Jurkat, Clone E6-1 (cell line): ENCODE data around the gene DSCAML1.
"Not testable (repeated sequence)": the region's sequence is repeated elsewhere in the genome, so short reads cannot be mapped to it uniquely, and the experiment has no call there.

Source experiments
- DNase-seq: peaks from one replicate; pipeline ENCODE4 v3.0.0-alpha.2; 2011; ENCODE audit warnings: low read depth, low spot score
- H3K4me3 ChIP-seq: 2 replicates; pipeline ENCODE4 v1.5.1; 2011; ENCODE audit warnings: mild to moderate bottlenecking, low read length, control low read depth, moderate library complexity

The DSCAML1 gene

DNA sequence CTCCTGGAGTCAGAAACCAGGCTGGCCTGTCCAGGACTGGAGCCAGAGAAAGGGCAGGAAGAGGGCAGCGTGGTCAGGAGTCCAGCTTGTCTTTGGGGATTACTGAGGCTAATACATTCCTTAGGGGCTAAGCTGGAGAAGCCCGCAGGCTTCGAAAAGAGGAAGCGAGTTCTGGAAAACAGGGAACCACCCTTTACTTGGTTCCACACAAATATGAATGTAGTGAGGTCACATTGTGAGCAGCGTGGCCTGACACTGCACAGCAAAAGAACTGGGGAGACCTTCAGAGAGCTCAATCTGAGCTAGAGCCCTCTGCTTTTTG is 337.1 kb downstream of the DSCAML1 start:
- DNase-seq: no peak
- no peak overlapping the region for H3K4me3 ChIP-seq

DNA sequence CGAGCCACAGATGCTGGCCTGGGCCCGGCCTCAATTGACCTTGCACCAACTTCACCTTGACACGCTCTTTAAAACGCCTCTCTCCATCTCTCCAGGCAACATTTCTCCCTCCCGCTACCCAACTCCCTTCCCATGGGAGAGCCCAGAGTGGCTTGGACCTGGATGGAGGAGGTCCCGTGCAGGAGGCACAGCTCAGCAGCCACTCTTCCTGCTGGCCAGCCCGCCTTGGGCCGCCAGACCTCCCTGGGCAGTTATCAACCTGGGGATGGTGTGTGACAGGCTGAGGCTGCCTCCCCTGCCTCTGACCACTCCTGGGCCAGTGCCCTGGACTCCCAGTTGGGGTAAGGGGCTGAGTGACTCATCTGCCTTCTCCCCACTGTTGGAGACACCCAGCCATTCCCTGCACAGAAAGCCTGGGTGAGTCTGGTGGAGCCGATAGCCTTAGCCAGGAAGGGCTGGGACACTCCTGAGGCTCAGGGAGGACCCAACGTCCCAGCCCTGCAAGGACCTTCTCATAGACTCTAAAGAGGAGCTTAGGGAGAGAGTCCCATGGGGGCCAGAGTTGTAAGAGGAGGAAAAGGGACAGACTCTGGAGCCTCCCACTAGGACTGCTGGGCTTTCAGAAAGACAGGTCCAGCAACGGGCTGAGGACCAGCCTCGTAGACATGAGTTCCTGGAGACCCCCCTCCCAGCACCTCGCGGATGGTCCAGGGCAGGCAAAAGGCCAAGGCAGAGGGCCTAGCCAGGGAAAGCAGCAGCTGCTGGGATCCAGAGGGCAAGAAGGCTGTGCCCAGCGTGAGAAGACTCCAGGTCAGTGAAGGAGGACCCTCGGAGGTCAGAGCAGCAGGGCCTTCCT is 337.7 kb downstream of the DSCAML1 start:
- no peak overlapping the region for H3K4me3 ChIP-seq
- no peak for DNase-seq

GRCh38 chr11:117458275-117459122 is 338.5 kb downstream of the DSCAML1 start:
- DNase-seq: no peak
- no peak overlapping the region for H3K4me3 ChIP-seq

DNA sequence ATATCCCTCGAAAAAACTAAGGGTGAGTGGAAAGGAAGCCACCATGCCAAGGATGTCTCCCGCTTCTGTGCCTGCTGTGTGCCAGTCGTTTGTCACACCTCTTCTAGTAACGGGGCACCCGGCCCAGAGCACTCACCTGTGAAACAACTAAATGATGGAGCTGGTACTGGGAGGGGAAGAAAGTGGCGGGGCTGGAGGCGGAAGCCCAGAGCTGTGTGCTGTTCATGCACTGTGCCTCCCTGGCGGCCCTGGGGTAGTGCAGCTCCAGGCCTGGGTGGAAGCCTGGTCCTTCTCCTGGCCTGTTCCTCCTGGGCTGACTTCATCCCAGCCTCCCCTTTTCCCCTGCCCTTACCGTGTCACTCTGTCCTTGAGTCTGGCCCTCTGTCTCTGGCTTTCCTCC is 339.2 kb downstream of the DSCAML1 start:
- DNase-seq: no peak
- H3K4me3 ChIP-seq: no peak overlapping the region

- no peak for DNase-seq
- H3K4me3 ChIP-seq: no peak overlapping the region
These were observed 339.8 kb downstream of the DSCAML1 start for GRCh38 chr11:117457031-117457785.

GRCh38 chr11:117456721-117457029 is 340.3 kb downstream of the DSCAML1 start:
- not testable (repeated sequence) for H3K4me3 ChIP-seq, DNase-seq

- no peak for DNase-seq
- no peak overlapping the region for H3K4me3 ChIP-seq
These were observed 340.8 kb downstream of the DSCAML1 start for GRCh38 chr11:117456027-117456720.

DNA sequence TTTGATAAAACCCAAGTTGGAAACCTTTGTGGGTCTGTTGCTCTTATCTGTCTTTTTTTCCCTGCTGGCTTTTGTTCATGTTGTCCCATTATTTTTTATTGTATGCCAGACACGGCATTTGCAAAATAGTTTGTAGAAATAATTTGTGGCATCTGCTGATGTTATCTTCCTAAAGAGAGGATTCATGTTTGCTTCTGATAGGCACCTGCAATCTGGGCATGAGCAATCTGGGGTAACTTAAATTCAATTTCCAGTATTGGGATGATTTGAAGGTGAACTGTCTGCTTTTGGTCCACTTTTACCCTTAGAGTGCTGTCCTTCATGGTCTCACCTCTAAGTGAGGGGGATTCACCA is 342.5 kb downstream of the DSCAML1 start:
- no peak overlapping the region for H3K4me3 ChIP-seq
- DNase-seq: no peak

DNA sequence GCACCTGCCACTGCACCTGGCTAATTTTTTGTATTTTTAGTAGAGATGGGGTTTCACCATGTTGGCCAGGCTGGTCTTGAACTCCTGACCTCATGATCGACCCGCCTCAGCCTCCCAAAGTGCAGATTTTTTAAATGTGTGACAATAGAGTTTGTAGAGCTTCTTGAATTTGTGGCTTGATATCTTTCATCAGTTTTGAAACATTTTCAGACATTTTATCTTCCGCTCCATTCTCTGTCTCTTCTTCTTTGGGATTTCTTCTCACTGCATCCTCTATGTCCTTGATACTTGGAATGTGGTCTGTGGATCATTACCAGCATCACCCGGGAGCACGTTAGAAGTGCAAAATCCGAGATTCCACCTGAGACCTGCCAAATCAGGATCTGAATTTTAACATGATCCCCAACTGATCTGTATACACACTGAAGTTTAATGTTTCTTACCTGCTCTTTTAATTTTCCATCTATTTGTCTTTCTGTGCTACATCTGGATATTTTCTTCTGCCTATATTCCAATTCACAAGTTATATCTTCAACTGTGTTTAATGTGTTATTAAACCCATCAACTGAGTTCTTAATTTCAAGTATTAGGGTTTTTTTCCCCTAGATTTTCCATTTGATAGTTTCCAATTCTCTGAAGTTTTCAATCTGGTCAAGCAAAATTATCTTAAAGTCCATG is 343.0 kb downstream of the DSCAML1 start:
- DNase-seq: no peak
- no peak overlapping the region for H3K4me3 ChIP-seq

DNA sequence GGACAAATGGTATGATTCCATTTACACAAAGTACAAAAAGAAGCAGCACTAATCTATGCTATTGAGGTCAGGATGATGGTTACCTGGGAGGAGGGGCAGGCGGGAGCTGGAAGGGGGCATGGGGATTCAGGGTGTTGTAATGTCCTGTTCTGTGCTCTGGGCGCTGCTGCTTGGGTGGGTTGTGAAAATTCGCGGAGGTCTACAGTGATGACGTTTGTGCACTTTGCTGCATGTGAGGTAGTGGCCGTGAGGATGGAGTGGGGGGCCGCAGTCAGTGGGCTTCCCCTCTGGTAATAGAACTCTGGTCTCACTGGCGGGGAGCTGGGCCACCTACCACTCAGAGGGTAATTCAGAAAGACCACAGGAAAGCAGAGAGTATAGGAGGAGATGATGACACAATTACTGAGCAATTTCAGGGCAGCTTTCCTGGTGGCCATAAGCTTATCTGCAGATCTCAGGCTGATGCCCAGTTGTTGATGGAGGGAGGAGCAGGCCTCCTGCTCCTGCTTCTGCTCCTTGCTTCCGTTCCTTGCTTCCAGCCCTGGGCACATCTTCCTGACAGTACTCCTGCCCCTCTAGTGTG is 347.8 kb downstream of the DSCAML1 start:
- no peak for DNase-seq
- H3K4me3 ChIP-seq: no peak overlapping the region

DNA sequence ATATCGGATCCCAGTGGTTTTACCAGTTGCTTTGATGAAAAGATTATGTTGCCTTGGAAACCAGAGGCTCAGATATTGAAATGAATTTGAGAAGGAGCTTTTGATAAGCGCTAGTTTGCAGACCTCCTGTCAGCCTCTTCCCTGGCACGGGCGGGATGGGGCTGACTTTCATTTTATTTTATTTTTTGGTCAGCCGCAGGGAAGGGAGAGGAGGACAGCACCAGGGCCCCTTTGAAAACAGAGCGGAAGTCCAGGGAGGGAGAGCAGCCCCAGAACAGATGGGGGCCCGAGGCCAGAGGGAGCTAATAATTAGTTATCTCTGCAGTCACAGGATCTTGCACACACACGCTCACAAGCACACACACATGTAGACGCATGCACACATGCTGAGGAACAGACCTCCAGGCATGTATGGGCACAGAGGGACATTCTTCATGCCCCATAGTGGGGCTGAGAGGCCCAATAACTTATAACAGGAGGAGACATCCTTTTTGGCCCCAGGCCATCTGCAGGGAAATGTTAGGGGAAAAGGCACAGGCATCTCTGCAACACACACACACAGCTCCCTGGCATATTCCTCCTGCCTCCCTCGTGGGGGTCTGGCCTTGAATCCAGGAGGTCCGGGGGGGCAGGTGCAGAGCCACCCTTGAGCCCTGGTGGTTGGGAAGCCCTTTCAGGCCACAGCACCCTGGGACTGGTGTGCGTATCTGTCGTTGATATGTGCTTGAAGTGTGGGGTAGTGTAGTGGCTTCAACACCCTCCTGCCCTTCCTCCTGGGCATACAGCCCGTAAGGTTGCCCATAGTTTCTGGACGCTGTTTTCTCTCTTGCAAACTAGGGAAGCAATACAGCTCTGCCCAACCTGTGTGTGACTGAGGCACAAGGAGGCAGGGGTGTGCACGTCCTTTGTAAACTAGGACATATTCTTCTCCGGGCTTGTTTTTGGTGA is 352.0 kb downstream of the DSCAML1 start:
- H3K4me3 ChIP-seq: no peak overlapping the region
- peak; percentile 21 for DNase-seq

GRCh38 chr11:117444256-117444655 is 352.8 kb downstream of the DSCAML1 start:
- DNase-seq: no peak
- no peak overlapping the region for H3K4me3 ChIP-seq

DNA sequence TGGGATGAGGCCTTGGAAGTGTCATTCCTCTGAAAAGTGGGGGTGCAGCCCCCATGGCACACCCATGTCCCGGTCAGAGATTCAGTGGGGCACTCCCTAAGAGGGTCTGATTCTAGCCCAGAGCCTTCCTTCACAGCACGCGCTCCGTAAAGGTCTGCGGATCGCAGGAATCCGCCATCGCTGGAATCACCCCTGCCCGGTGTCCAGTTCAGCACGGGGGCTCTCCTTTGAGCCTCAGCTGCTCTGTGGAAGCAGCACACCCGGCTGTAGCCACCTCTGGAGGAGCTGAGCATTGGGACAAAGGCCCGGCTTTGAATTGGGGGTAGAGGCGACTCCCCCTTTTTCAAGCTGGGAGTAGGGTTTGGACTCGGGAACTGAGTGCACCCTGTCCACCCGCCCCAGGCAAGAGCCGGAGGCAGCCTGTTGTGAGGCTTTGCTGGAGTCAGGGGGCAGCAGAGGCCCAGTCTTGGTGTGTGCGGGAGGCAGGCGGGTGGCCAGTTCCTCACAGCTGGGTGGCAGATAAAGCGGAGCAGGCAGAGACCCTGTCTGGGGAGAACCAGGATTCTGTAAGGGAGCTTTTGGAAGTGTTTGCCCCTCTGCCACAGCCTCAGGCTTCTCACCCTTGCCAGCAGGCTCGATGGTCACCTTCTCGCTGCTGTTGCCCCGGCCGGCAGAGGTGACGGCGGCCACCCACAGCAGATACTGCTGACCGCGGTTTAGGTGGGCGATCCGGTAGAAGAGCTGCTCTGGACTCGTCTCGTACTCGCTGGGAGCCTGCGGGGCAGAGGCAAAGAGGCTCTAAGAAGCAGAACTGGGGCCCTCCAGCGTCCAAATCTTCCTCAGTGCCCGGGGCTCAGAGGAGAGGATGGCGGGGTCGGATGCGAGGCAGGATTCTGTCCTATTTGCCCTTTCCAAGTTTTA is 353.5 kb downstream of the DSCAML1 start:
- H3K4me3 ChIP-seq: no peak overlapping the region
- DNase-seq: no peak

DNA sequence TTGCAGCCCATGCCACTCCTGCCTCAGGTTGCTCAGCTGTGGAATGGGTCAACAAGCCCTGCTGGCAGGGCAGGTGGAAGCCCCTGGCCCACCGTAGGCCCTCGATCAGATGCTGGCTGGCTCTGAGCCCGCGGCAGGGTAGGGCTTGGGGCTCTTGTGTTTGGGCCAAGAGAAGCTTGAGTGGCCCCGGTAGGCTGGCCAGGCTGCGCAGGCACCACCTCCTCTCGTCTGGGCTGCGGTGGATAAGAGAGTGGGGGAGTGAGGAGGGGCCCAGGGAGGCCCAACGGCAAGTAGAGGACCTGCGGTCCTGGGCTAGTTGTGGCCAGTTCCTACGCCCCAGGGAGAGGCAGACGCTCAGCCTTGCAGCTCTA is 354.2 kb downstream of the DSCAML1 start:
- H3K4me3 ChIP-seq: no peak overlapping the region
- no peak for DNase-seq

GRCh38 chr11:117442049-117442868 is 354.8 kb downstream of the DSCAML1 start:
- no peak overlapping the region for H3K4me3 ChIP-seq
- no peak for DNase-seq
